ENCODE measurements around the gene LIN52. TPM values are rescaled to one million over a fixed set of nuclear protein-coding genes. Genes with fewer than 3 reads are reported as not detected.

LIN52 gene
- total RNA-seq, 1 experiment from 2014 or later: 34.0 TPM

- Histone ChIP-seq H2AFZ (ENCODE audit: low read length) (no peak overlapping the region), H3K4me1 (ENCODE audit: low read length) (no peaks in the 10 kb centered on the region), H3K27me3 (ENCODE audit: low read length) (no peaks in the 10 kb centered on the region), H3K9me2 (replicated peaks; ENCODE audit: insufficient read depth, low read length) (no peaks in the 10 kb centered on the region), H3K4me3 (ENCODE audit: low read length) (no peak overlapping the region), H4K20me1 (ENCODE audit: insufficient read depth, low read depth, low read length) (no peaks in the 10 kb centered on the region), H3K27ac (ENCODE audit: low read length) (no peak overlapping the region), H3K36me3 (ENCODE audit: insufficient read depth, low read length) (no peaks in the 10 kb centered on the region), H3K4me2 (ENCODE audit: low read depth, low read length, poor library complexity, severe bottlenecking) (no peak overlapping the region), H3K79me2 (ENCODE audit: low read length) (no peaks in the 10 kb centered on the region), H3K9me3 (ENCODE audit: low read length) (no peaks in the 10 kb centered on the region), H3K9ac (ENCODE audit: low read length) (no peak overlapping the region)
- DNase-seq: no peak
These were observed 119.7 kb downstream of the LIN52 start for GRCh38 chr14:74204491-74204890.

- H2AFZ ChIP-seq (ENCODE audit: low read length): no peak overlapping the region
- no peak overlapping the region for H3K4me3 ChIP-seq (ENCODE audit: low read length)
- H3K4me1 ChIP-seq (ENCODE audit: low read length): no peaks in the 10 kb centered on the region
- no peaks in the 10 kb centered on the region for H3K27me3 ChIP-seq (ENCODE audit: low read length)
- H3K79me2 ChIP-seq (ENCODE audit: low read length): no peaks in the 10 kb centered on the region
- H3K27ac ChIP-seq (ENCODE audit: low read length): no peak overlapping the region
- H3K36me3 ChIP-seq (ENCODE audit: insufficient read depth, low read length): no peaks in the 10 kb centered on the region
- no peaks in the 10 kb centered on the region for H3K9me3 ChIP-seq (ENCODE audit: low read length)
- H3K9me2 ChIP-seq (replicated peaks; ENCODE audit: insufficient read depth, low read length): no peaks in the 10 kb centered on the region
- DNase-seq: no peak
- H4K20me1 ChIP-seq (ENCODE audit: insufficient read depth, low read depth, low read length): no peaks in the 10 kb centered on the region
- no peak overlapping the region for H3K4me2 ChIP-seq (ENCODE audit: low read depth, low read length, poor library complexity, severe bottlenecking)
- no peak overlapping the region for H3K9ac ChIP-seq (ENCODE audit: low read length)
These were observed 121.1 kb downstream of the LIN52 start for GRCh38 chr14:74205882-74206281.

GRCh38 chr14:74207943-74208342, 123.2 kb downstream of the LIN52 start:
- H3K4me2 ChIP-seq (ENCODE audit: low read depth, low read length, poor library complexity, severe bottlenecking): no peak overlapping the region
- H3K4me3 ChIP-seq (ENCODE audit: low read length): no peak overlapping the region
- DNase-seq: peak; percentile 78
- no peak overlapping the region for H3K27ac ChIP-seq (ENCODE audit: low read length)
- H3K9me3 ChIP-seq (ENCODE audit: low read length): no peaks in the 10 kb centered on the region
- no peaks in the 10 kb centered on the region for H4K20me1 ChIP-seq (ENCODE audit: insufficient read depth, low read depth, low read length)
- no peak overlapping the region for H3K9ac ChIP-seq (ENCODE audit: low read length)
- H3K27me3 ChIP-seq (ENCODE audit: low read length): no peaks in the 10 kb centered on the region
- no peaks in the 10 kb centered on the region for H3K79me2 ChIP-seq (ENCODE audit: low read length)
- H3K9me2 ChIP-seq (replicated peaks; ENCODE audit: insufficient read depth, low read length): no peaks in the 10 kb centered on the region
- H3K36me3 ChIP-seq (ENCODE audit: insufficient read depth, low read length): no peaks in the 10 kb centered on the region
- H2AFZ ChIP-seq (ENCODE audit: low read length): no peak overlapping the region
- no peaks in the 10 kb centered on the region for H3K4me1 ChIP-seq (ENCODE audit: low read length)

- no peak overlapping the region for H2AFZ ChIP-seq (ENCODE audit: low read length)
- H3K36me3 ChIP-seq (ENCODE audit: insufficient read depth, low read length): no peaks in the 10 kb centered on the region
- no peaks in the 10 kb centered on the region for H3K27me3 ChIP-seq (ENCODE audit: low read length)
- H3K79me2 ChIP-seq (ENCODE audit: low read length): no peaks in the 10 kb centered on the region
- no peaks in the 10 kb centered on the region for H3K4me1 ChIP-seq (ENCODE audit: low read length)
- H3K27ac ChIP-seq (ENCODE audit: low read length): no peak overlapping the region
- H3K9me3 ChIP-seq (ENCODE audit: low read length): no peaks in the 10 kb centered on the region
- no peaks in the 10 kb centered on the region for H4K20me1 ChIP-seq (ENCODE audit: insufficient read depth, low read depth, low read length)
- no peak overlapping the region for H3K4me2 ChIP-seq (ENCODE audit: low read depth, low read length, poor library complexity, severe bottlenecking)
- no peaks in the 10 kb centered on the region for H3K9me2 ChIP-seq (replicated peaks; ENCODE audit: insufficient read depth, low read length)
- H3K9ac ChIP-seq (ENCODE audit: low read length): no peak overlapping the region
- no peak overlapping the region for H3K4me3 ChIP-seq (ENCODE audit: low read length)
- DNase-seq: no peak
These were observed 123.9 kb downstream of the LIN52 start for GRCh38 chr14:74208642-74209041.

- no peak for DNase-seq
- H2AFZ ChIP-seq (ENCODE audit: low read length): no peak overlapping the region
- no peaks in the 10 kb centered on the region for H3K27me3 ChIP-seq (ENCODE audit: low read length)
- no peak overlapping the region for H3K9ac ChIP-seq (ENCODE audit: low read length)
- no peak overlapping the region for H3K4me3 ChIP-seq (ENCODE audit: low read length)
- no peaks in the 10 kb centered on the region for H4K20me1 ChIP-seq (ENCODE audit: insufficient read depth, low read depth, low read length)
- H3K4me1 ChIP-seq (ENCODE audit: low read length): no peaks in the 10 kb centered on the region
- no peaks in the 10 kb centered on the region for H3K9me3 ChIP-seq (ENCODE audit: low read length)
- H3K79me2 ChIP-seq (ENCODE audit: low read length): no peaks in the 10 kb centered on the region
- H3K4me2 ChIP-seq (ENCODE audit: low read depth, low read length, poor library complexity, severe bottlenecking): no peak overlapping the region
- H3K36me3 ChIP-seq (ENCODE audit: insufficient read depth, low read length): no peaks in the 10 kb centered on the region
- no peaks in the 10 kb centered on the region for H3K9me2 ChIP-seq (replicated peaks; ENCODE audit: insufficient read depth, low read length)
- H3K27ac ChIP-seq (ENCODE audit: low read length): no peak overlapping the region
These were observed 127.3 kb downstream of the LIN52 start for GRCh38 chr14:74211945-74212580.

GRCh38 chr14:74213907-74214803, 129.4 kb downstream of the LIN52 start:
- Histone ChIP-seq H3K27ac (ENCODE audit: low read length) (no peak overlapping the region), H3K9me3 (ENCODE audit: low read length) (no peaks in the 10 kb centered on the region), H3K9ac (ENCODE audit: low read length) (no peak overlapping the region), H4K20me1 (ENCODE audit: insufficient read depth, low read depth, low read length) (no peaks in the 10 kb centered on the region), H3K36me3 (ENCODE audit: insufficient read depth, low read length) (no peaks in the 10 kb centered on the region), H3K4me2 (ENCODE audit: low read depth, low read length, poor library complexity, severe bottlenecking) (no peak overlapping the region), H3K4me1 (ENCODE audit: low read length) (no peaks in the 10 kb centered on the region), H3K9me2 (replicated peaks; ENCODE audit: insufficient read depth, low read length) (no peaks in the 10 kb centered on the region), H2AFZ (ENCODE audit: low read length) (no peak overlapping the region), H3K4me3 (ENCODE audit: low read length) (no peak overlapping the region), H3K27me3 (ENCODE audit: low read length) (no peaks in the 10 kb centered on the region), H3K79me2 (ENCODE audit: low read length) (no peaks in the 10 kb centered on the region)
- DNase-seq: no peak

- H4K20me1 ChIP-seq (ENCODE audit: insufficient read depth, low read depth, low read length): no peaks in the 10 kb centered on the region
- H3K9me3 ChIP-seq (ENCODE audit: low read length): no peaks in the 10 kb centered on the region
- no peaks in the 10 kb centered on the region for H3K27me3 ChIP-seq (ENCODE audit: low read length)
- no peak for DNase-seq
- H3K4me3 ChIP-seq (ENCODE audit: low read length): no peak overlapping the region
- H3K27ac ChIP-seq (ENCODE audit: low read length): no peak overlapping the region
- H2AFZ ChIP-seq (ENCODE audit: low read length): no peak overlapping the region
- H3K4me1 ChIP-seq (ENCODE audit: low read length): peaks cover 4% of the 10 kb centered on the region
- H3K4me2 ChIP-seq (ENCODE audit: low read depth, low read length, poor library complexity, severe bottlenecking): no peak overlapping the region
- H3K9me2 ChIP-seq (replicated peaks; ENCODE audit: insufficient read depth, low read length): no peaks in the 10 kb centered on the region
- H3K36me3 ChIP-seq (ENCODE audit: insufficient read depth, low read length): no peaks in the 10 kb centered on the region
- H3K79me2 ChIP-seq (ENCODE audit: low read length): no peaks in the 10 kb centered on the region
- H3K9ac ChIP-seq (ENCODE audit: low read length): no peak overlapping the region
These were observed 131.9 kb downstream of the LIN52 start for GRCh38 chr14:74216671-74217070.

- Histone ChIP-seq H3K9me3 (ENCODE audit: low read length) (no peaks in the 10 kb centered on the region), H3K9ac (ENCODE audit: low read length) (no peak overlapping the region), H4K20me1 (ENCODE audit: insufficient read depth, low read depth, low read length) (no peaks in the 10 kb centered on the region), H2AFZ (ENCODE audit: low read length) (no peak overlapping the region), H3K79me2 (ENCODE audit: low read length) (no peaks in the 10 kb centered on the region), H3K9me2 (replicated peaks; ENCODE audit: insufficient read depth, low read length) (no peaks in the 10 kb centered on the region), H3K4me2 (ENCODE audit: low read depth, low read length, poor library complexity, severe bottlenecking) (no peak overlapping the region), H3K27me3 (ENCODE audit: low read length) (no peaks in the 10 kb centered on the region), H3K4me1 (ENCODE audit: low read length) (peaks cover 8% of the 10 kb centered on the region), H3K36me3 (ENCODE audit: insufficient read depth, low read length) (no peaks in the 10 kb centered on the region), H3K4me3 (ENCODE audit: low read length) (no peak overlapping the region), H3K27ac (ENCODE audit: low read length) (no peak overlapping the region)
- DNase-seq: peak; percentile 76
These were observed 133.1 kb downstream of the LIN52 start for GRCh38 chr14:74217672-74218448.
